Measurements from ENCODE around the gene KRT81.

KRT81 gene

GRCh38 chr12:52333321-52333720, 42.0 kb upstream of the KRT81 start:
- CTCF ChIA-PET = no interaction called here
- DNase-seq (ENCODE audit: extremely low spot score) = no peak
- TF ChIP-seq, protein P1, sequence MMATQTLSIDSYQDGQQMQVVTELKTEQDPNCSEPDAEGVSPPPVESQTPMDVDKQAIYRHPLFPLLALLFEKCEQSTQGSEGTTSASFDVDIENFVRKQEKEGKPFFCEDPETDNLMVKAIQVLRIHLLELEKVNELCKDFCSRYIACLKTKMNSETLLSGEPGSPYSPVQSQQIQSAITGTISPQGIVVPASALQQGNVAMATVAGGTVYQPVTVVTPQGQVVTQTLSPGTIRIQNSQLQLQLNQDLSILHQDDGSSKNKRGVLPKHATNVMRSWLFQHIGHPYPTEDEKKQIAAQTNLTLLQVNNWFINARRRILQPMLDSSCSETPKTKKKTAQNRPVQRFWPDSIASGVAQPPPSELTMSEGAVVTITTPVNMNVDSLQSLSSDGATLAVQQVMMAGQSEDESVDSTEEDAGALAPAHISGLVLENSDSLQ (IDR thresholded peaks at IDR 0.05) = no peak
- no peak for TF ChIP-seq CTBP1 (IDR thresholded peaks at IDR 0.05; ENCODE audit: borderline replicate concordance)
- POLR2A ChIA-PET = no interaction called here

GRCh38 chr12:52332381-52332780, 41.0 kb upstream of the KRT81 start:
- DNase-seq (ENCODE audit: extremely low spot score) = no peak
- TF ChIP-seq ARNT (IDR thresholded peaks at IDR 0.05) = no peak
- no peak for TF ChIP-seq FOXM1 (IDR thresholded peaks at IDR 0.05; ENCODE audit: borderline replicate concordance)
- TF ChIP-seq, protein P1 (IDR thresholded peaks at IDR 0.05) = no peak
- CTCF ChIA-PET = interaction anchor here (0.7 to 1.0 kb wide), 2 partner anchors 53 to 209 kb away, joined by 3 to 4 read pairs; no protein-coding TSS in a partner anchor
- POLR2A ChIA-PET = no interaction called here

DNA sequence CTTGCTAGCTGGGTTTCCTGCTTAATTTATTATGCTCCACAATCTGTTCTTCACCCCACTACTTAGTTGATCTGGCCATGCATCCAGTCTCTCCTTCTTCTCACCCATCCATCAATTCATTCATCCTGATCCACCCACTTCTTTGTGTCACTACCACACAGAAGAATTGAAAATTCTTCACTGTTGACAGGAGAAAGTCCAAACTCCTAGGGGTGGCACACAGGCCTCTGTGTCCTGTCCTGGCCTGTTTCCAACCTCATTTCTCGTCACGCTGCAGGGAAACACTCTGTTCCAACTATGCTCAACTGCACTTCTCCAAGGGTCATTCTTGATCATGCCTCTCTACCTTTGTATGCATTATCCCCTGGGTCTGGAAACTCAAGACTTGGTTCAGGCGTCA, 40.5 kb upstream of the KRT81 start:
- POLR2A ChIA-PET = no interaction called here
- DNase-seq (ENCODE audit: extremely low spot score) = no peak
- CTCF ChIA-PET = no interaction called here
- TF ChIP-seq L3MBTL2 (conservative IDR thresholded peaks at IDR 0.05) = no peak
- no peak for TF ChIP-seq LEF1 (IDR thresholded peaks at IDR 0.05; ENCODE audit: borderline replicate concordance)
- no peak for TF ChIP-seq SP1 (IDR thresholded peaks at IDR 0.05)
- TF ChIP-seq ARNT (IDR thresholded peaks at IDR 0.05) = no peak
- no peak for TF ChIP-seq FOXK2 (IDR thresholded peaks at IDR 0.05)
- TF ChIP-seq CTBP1 (IDR thresholded peaks at IDR 0.05; ENCODE audit: borderline replicate concordance) = no peak

DNA sequence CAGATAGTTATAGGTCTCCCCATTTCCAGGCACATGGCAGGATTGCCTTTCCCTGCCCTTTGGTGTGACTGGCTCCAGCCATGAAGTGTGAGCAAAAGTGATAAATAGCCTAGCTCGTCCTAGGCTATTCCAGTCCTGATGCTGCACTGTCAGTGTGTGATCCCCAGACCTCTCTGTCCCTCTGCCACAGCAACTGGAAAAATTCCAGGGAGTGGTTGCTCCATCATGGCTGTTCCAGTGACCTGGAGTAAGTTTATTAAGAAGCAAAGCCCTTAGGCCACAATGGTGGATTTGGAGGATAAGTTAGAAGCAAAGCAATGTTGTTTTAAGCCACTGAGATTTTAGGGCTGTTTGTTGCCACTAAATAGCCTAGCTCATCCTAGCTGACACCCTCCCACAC, 39.7 kb upstream of the KRT81 start:
- TF ChIP-seq NFRKB (IDR thresholded peaks at IDR 0.05) (no peak), CTBP1 (IDR thresholded peaks at IDR 0.05; ENCODE audit: borderline replicate concordance) (no peak), L3MBTL2 (conservative IDR thresholded peaks at IDR 0.05) (no peak)
- POLR2A ChIA-PET = no interaction called here
- DNase-seq (ENCODE audit: extremely low spot score) = no peak
- CTCF ChIA-PET = no interaction called here

- no peak for DNase-seq (ENCODE audit: extremely low spot score)
- TF ChIP-seq, protein P1 (IDR thresholded peaks at IDR 0.05) = no peak
- TF ChIP-seq SUZ12 (IDR thresholded peaks at IDR 0.05) = no peak
- TF ChIP-seq CTBP1 (IDR thresholded peaks at IDR 0.05; ENCODE audit: borderline replicate concordance) = no peak
- no peak for TF ChIP-seq FOXM1 (IDR thresholded peaks at IDR 0.05; ENCODE audit: borderline replicate concordance)
- TF ChIP-seq FOXK2 (IDR thresholded peaks at IDR 0.05) = no peak
- no peak for TF ChIP-seq ELF4 (IDR thresholded peaks at IDR 0.05)
- TF ChIP-seq TARDBP (IDR thresholded peaks at IDR 0.05) = no peak
- no peak for TF ChIP-seq ZNF384 (IDR thresholded peaks at IDR 0.05)
- TF ChIP-seq FOXA1 (IDR thresholded peaks at IDR 0.05) = no peak
- TF ChIP-seq ARNT (IDR thresholded peaks at IDR 0.05) = no peak
- TF ChIP-seq BHLHE40 (IDR thresholded peaks at IDR 0.05; ENCODE audit: borderline replicate concordance) = no peak
- TF ChIP-seq SP1 (IDR thresholded peaks at IDR 0.05) = no peak
- TF ChIP-seq HDGF (IDR thresholded peaks at IDR 0.05; ENCODE audit: borderline replicate concordance) = no peak
- TF ChIP-seq LEF1 (IDR thresholded peaks at IDR 0.05; ENCODE audit: borderline replicate concordance) = no peak
- no peak for TF ChIP-seq L3MBTL2 (conservative IDR thresholded peaks at IDR 0.05)
- ChIA-PET POLR2A (no interaction called here), CTCF (interaction anchor here (0.7 to 2.9 kb wide), 11 partner anchors 8 to 552 kb away, joined by 3 to 15 read pairs (median 4); no protein-coding TSS in a partner anchor)
These were observed 36.6 kb upstream of the KRT81 start for GRCh38 chr12:52327830-52328500.

- TF ChIP-seq BHLHE40 (IDR thresholded peaks at IDR 0.05; ENCODE audit: borderline replicate concordance) = no peak
- no peak for TF ChIP-seq FOXK2 (IDR thresholded peaks at IDR 0.05)
- TF ChIP-seq CTBP1 (IDR thresholded peaks at IDR 0.05; ENCODE audit: borderline replicate concordance) = no peak
- no peak for TF ChIP-seq SUZ12 (IDR thresholded peaks at IDR 0.05)
- no peak for TF ChIP-seq TARDBP (IDR thresholded peaks at IDR 0.05)
- no peak for TF ChIP-seq SP1 (IDR thresholded peaks at IDR 0.05)
- TF ChIP-seq HDGF (IDR thresholded peaks at IDR 0.05; ENCODE audit: borderline replicate concordance) = no peak
- TF ChIP-seq FOXA1 (IDR thresholded peaks at IDR 0.05) = no peak
- no peak for TF ChIP-seq ELF4 (IDR thresholded peaks at IDR 0.05)
- no peak for TF ChIP-seq FOXM1 (IDR thresholded peaks at IDR 0.05; ENCODE audit: borderline replicate concordance)
- TF ChIP-seq NFRKB (IDR thresholded peaks at IDR 0.05) = no peak
- TF ChIP-seq ARNT (IDR thresholded peaks at IDR 0.05) = no peak
- TF ChIP-seq ZNF384 (IDR thresholded peaks at IDR 0.05) = no peak
- TF ChIP-seq LEF1 (IDR thresholded peaks at IDR 0.05; ENCODE audit: borderline replicate concordance) = no peak
- TF ChIP-seq, protein P1 (IDR thresholded peaks at IDR 0.05) = no peak
- ChIA-PET CTCF (interaction anchor here (0.6 to 2.9 kb wide), 13 partner anchors 10 to 553 kb away, joined by 3 to 15 read pairs (median 4); no protein-coding TSS in a partner anchor), POLR2A (no interaction called here)
- DNase-seq (ENCODE audit: extremely low spot score) = peak; percentile 72
These were observed 35.9 kb upstream of the KRT81 start for GRCh38 chr12:52327052-52327829.

Data from HEK293T (cell line).